DOHH2 (cell line): ENCODE measurements around the gene DLL1.

ENCODE experiments used
- H3F3A ChIP-seq: fragments of 200-600 bp; sonication (generic), shearing (Covaris generic); 2 replicates; pipeline ENCODE4 v1.6.0; 2016; ENCODE audit warnings: antibody characterized with exemption, mild to moderate bottlenecking; ENCODE audit not compliant: control insufficient read depth, insufficient read depth
- H3K27ac ChIP-seq: fragments of 200-600 bp; sonication (generic); 2 replicates; pipeline ENCODE4 v1.5.1; 2014; ENCODE audit warnings: low read depth, mild to moderate bottlenecking, low read length, moderate library complexity
- H3K27me3 ChIP-seq: fragments of 200-600 bp; sonication (generic); 2 replicates; pipeline ENCODE4 v1.6.1; 2014; ENCODE audit warnings: mild to moderate bottlenecking, low read length, mixed read lengths; ENCODE audit not compliant: control insufficient read depth
- H3K36me3 ChIP-seq: fragments of 200-600 bp; sonication (generic); 2 replicates; pipeline ENCODE4 v1.6.1; 2014; ENCODE audit warnings: mild to moderate bottlenecking, low read length, moderate library complexity, mixed read lengths; ENCODE audit not compliant: control insufficient read depth
- H3K4me1 ChIP-seq: fragments of 200-600 bp; sonication (generic); 2 replicates; pipeline ENCODE4 v1.6.1; 2014; ENCODE audit warnings: mild to moderate bottlenecking, low read length, mixed read lengths; ENCODE audit not compliant: control insufficient read depth
- H3K4me2 ChIP-seq: fragments of 200-600 bp; sonication (generic); 2 replicates; pipeline ENCODE4 v1.6.0; 2014; ENCODE audit warnings: mild to moderate bottlenecking, low read length, moderate library complexity
- H3K4me3 ChIP-seq: fragments of 200-600 bp; sonication (generic); 2 replicates; pipeline ENCODE4 v1.5.1; 2014; ENCODE audit warnings: mild to moderate bottlenecking, low read length, mixed read lengths
- H3K79me2 ChIP-seq: fragments of 200-600 bp; sonication (generic); 2 replicates; pipeline ENCODE4 v1.6.1; 2014; ENCODE audit warnings: mild to moderate bottlenecking, low read length, mixed read lengths; ENCODE audit not compliant: control insufficient read depth
- H3K9me2 ChIP-seq: fragments of 200-600 bp; sonication (generic); replicated peaks from 2 replicates; pipeline ENCODE4 v1.6.1; 2014; ENCODE audit warnings: mild to moderate bottlenecking, low read length, mixed read lengths; ENCODE audit not compliant: control insufficient read depth
- H3K9me3 ChIP-seq: fragments of 200-600 bp; sonication (generic); 2 replicates; pipeline ENCODE4 v1.6.1; 2014; ENCODE audit warnings: antibody characterized with exemption, low read length, mixed read lengths; ENCODE audit not compliant: control insufficient read depth, insufficient read depth
- H4K20me1 ChIP-seq: fragments of 200-600 bp; sonication (generic); 2 replicates; pipeline ENCODE4 v1.6.0; 2014; ENCODE audit warnings: low read depth, mild to moderate bottlenecking, antibody characterized with exemption, low read length, moderate library complexity; ENCODE audit not compliant: control insufficient read depth, insufficient read depth
- EZH2phosphoT487 ChIP-seq: fragments of 200-600 bp; sonication (generic); IDR thresholded peaks from 2 replicates; pipeline ENCODE4 v1.6.1; 2017; ENCODE audit warnings: borderline replicate concordance, mild to moderate bottlenecking, antibody characterized with exemption, low read length, moderate library complexity, mixed read lengths
- TF ChIP-seq, protein P1 (sequence below): fragments of 200-600 bp; sonication (generic); IDR thresholded peaks from one replicate; pipeline ENCODE4 v1.5.1; 2014; ENCODE audit warnings: antibody characterized with exemption, mild to moderate bottlenecking, low read depth, low read length; ENCODE audit not compliant: poor library complexity, severe bottlenecking

DLL1 gene

GRCh38 chr6:170248861-170249600, 41.8 kb downstream of the DLL1 start:
- no peaks in the 10 kb centered on the region for H3K9me2 ChIP-seq
- no peak overlapping the region for H3K4me3 ChIP-seq
- H3K4me1 ChIP-seq = no peaks in the 10 kb centered on the region
- no peak overlapping the region for H3K27ac ChIP-seq
- H3K79me2 ChIP-seq = no peaks in the 10 kb centered on the region
- H3K27me3 ChIP-seq = no peaks in the 10 kb centered on the region
- H3K36me3 ChIP-seq = no peaks in the 10 kb centered on the region
- no peaks in the 10 kb centered on the region for H3K9me3 ChIP-seq
- TF ChIP-seq, protein P1, sequence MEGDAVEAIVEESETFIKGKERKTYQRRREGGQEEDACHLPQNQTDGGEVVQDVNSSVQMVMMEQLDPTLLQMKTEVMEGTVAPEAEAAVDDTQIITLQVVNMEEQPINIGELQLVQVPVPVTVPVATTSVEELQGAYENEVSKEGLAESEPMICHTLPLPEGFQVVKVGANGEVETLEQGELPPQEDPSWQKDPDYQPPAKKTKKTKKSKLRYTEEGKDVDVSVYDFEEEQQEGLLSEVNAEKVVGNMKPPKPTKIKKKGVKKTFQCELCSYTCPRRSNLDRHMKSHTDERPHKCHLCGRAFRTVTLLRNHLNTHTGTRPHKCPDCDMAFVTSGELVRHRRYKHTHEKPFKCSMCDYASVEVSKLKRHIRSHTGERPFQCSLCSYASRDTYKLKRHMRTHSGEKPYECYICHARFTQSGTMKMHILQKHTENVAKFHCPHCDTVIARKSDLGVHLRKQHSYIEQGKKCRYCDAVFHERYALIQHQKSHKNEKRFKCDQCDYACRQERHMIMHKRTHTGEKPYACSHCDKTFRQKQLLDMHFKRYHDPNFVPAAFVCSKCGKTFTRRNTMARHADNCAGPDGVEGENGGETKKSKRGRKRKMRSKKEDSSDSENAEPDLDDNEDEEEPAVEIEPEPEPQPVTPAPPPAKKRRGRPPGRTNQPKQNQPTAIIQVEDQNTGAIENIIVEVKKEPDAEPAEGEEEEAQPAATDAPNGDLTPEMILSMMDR = no peak
- TF ChIP-seq EZH2phosphoT487 = no peak
- H3K4me2 ChIP-seq = no peak overlapping the region
- no peaks in the 10 kb centered on the region for H4K20me1 ChIP-seq
- H3F3A ChIP-seq = no peaks in the 10 kb centered on the region

- H3K9me3 ChIP-seq = no peaks in the 10 kb centered on the region
- H3K79me2 ChIP-seq = no peaks in the 10 kb centered on the region
- H3K4me2 ChIP-seq = no peak overlapping the region
- no peaks in the 10 kb centered on the region for H4K20me1 ChIP-seq
- H3K27ac ChIP-seq = no peak overlapping the region
- H3F3A ChIP-seq = no peaks in the 10 kb centered on the region
- H3K4me1 ChIP-seq = no peaks in the 10 kb centered on the region
- H3K36me3 ChIP-seq = no peaks in the 10 kb centered on the region
- H3K9me2 ChIP-seq = no peaks in the 10 kb centered on the region
- H3K27me3 ChIP-seq = no peaks in the 10 kb centered on the region
- TF ChIP-seq EZH2phosphoT487 = no peak
- TF ChIP-seq, protein P1 = no peak
- H3K4me3 ChIP-seq = no peak overlapping the region
Measured at GRCh38 chr6:170248111-170248805, 42.6 kb downstream of the DLL1 start.

DNA sequence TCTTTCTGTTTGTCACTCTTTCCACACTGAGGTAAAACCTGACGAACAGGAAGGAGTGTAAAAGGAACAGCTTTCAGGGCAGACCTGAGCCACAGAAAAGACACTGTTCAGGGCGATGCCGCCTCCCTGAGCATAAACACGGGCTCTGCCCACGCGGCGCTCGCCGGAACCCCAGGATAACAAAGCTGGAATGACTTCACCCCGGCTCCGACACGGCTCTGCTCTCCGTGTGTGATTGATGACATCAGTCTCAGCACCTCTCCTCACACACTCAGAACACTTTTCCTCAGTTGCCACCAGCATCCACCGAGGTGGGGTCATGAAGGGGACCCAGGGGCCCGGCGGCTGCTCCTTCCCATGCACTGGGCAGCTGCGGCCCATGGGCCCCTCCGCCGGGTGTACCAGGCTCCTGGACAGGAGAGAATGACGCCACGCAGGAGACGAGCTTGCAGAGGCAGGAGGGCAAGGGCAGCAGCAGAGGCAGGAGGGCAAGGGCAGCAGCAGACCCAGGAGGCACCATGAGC, 43.6 kb downstream of the DLL1 start:
- Histone ChIP-seq H3K9me3 (no peaks in the 10 kb centered on the region), H3K27me3 (no peaks in the 10 kb centered on the region), H3K4me3 (no peak overlapping the region)

More for the DNA sequence above, 43.6 kb downstream of the DLL1 start:
- Histone ChIP-seq H3K4me2 (no peak overlapping the region), H3K79me2 (no peaks in the 10 kb centered on the region), H3F3A (no peaks in the 10 kb centered on the region), H3K4me1 (no peaks in the 10 kb centered on the region), H3K27ac (no peak overlapping the region), H3K9me2 (no peaks in the 10 kb centered on the region), H4K20me1 (no peaks in the 10 kb centered on the region), H3K36me3 (no peaks in the 10 kb centered on the region)
- TF ChIP-seq, protein P1 = no peak
- TF ChIP-seq EZH2phosphoT487 = no peak
